Lung (tissue), 12 donors: Measurements from ENCODE around the gene MGAT1. TPM values are rescaled to one million over a fixed set of nuclear protein-coding genes. Genes with fewer than 3 reads are reported as not detected.

Source experiments
- ATAC-seq: fragments of 200-7000 bp; cut with Tn5 transposase; one replicate; pipeline ENCODE4 v1.9.1; 2020; ENCODE audit warnings: moderate number of reproducible peaks; ENCODE audit not compliant: insufficient read depth, low FRiP score
- DNase-seq, 3 donors: peaks; one replicate each; pipeline ENCODE4 v3.0.0-alpha.2; 2013 to 2017
- H3K27ac ChIP-seq, 2 donors: one replicate each; pipeline ENCODE4 v1.5.1; 2013; ENCODE audit warnings: mild to moderate bottlenecking in 2 of 2, moderate library complexity in 2 of 2, control low read depth in 1 of 2, inconsistent platforms in 1 of 2, low read depth in 1 of 2, low read length in 1 of 2
- H3K27me3 ChIP-seq, 3 donors: one replicate each; pipeline ENCODE4 v1.5.1; 2013; ENCODE audit warnings: low read length in 2 of 3; ENCODE audit not compliant: control insufficient read depth in 3 of 3, insufficient read depth in 3 of 3
- H3K36me3 ChIP-seq, 4 donors: one replicate each; pipeline ENCODE4 v1.5.1; 2013; ENCODE audit warnings: low read length in 4 of 4, mild to moderate bottlenecking in 1 of 4, moderate library complexity in 1 of 4; ENCODE audit not compliant: control insufficient read depth in 4 of 4, insufficient read depth in 4 of 4
- H3K4me1 ChIP-seq, 5 donors: one replicate each; pipeline ENCODE4 v1.5.1; 2013; ENCODE audit warnings: low read length in 5 of 5, mild to moderate bottlenecking in 2 of 5, moderate library complexity in 1 of 5; ENCODE audit not compliant: control insufficient read depth in 5 of 5, insufficient read depth in 5 of 5
- H3K4me3 ChIP-seq: one replicate; pipeline ENCODE4 v1.5.1; 2013; ENCODE audit warnings: mild to moderate bottlenecking, control low read depth, moderate library complexity
- H3K9ac ChIP-seq, 2 donors: one replicate each; pipeline ENCODE4 v1.5.1; 2013; ENCODE audit warnings: low read length in 2 of 2, control low read depth in 1 of 2; ENCODE audit not compliant: insufficient read depth in 1 of 2
- H3K9me3 ChIP-seq, 4 donors: one replicate each; pipeline ENCODE4 v1.5.1; 2013; ENCODE audit warnings: low read length in 3 of 4, mild to moderate bottlenecking in 1 of 4, moderate library complexity in 1 of 4; ENCODE audit not compliant: control insufficient read depth in 4 of 4, insufficient read depth in 3 of 4
- WGBS, 2 donors: extraction: QIAGEN DNeasy Blood & Tissue Kit; methylation state at CpG; one replicate each; pipeline ENCODE4 v1.1.7; 2013; 5-methylcytosine and 5-hydroxymethylcytosine counted together
- polyA plus RNA-seq, 2 donors: library from polyadenylated mRNA; stranded (reverse); fragments of 200-250 nt; gene quantifications; one replicate each; pipeline ENCODE4 v1.2.1, GENCODE V29; 2013
- total RNA-seq, 2 donors: library from RNA; depleted of rRNA in 1 of 2; stranded (reverse); fragments of >200 nt in 1 of 2; gene quantifications; one replicate each; pipeline ENCODE4 v1.2.1, GENCODE V29; 2014 to 2021
- TF ChIP-seq, protein P1 (sequence below): IDR thresholded peaks from 2 replicates; pipeline ENCODE4 v1.5.1; 2012; ENCODE audit warnings: mild to moderate bottlenecking; ENCODE audit errors: control extremely low read depth, extremely low read depth
- donor health status: control.
- donor health status: control.
- donor health status: Bipolar disorder and iron deficiency.
- donor health status: healthy.
- donor health status: DM: yes; HTN: yes; CAD: no.

MGAT1 gene
- total and polyA plus RNA-seq, 4 donors = 117 to 415 (median 211) TPM

- Histone ChIP-seq H3K4me3 (no peak overlapping the region), H3K9ac (no peak overlapping the region), H3K36me3 (peaks cover 7 to 32% (median 12%) of the 10 kb centered on the region in 4 donors), H3K27ac (no peak overlapping the region), H3K9me3 (peaks cover 0 to 14% (median 7%) of the 10 kb centered on the region in 4 donors), H3K4me1 (peaks cover 0 to 1% (median 0%) of the 10 kb centered on the region in 5 donors), H3K27me3 (no peaks in the 10 kb centered on the region)
- DNase-seq (no peak), ATAC-seq (no peak)
- WGBS, 2 donors = 74 to 86% methylated on average over 3 of the region's 3 CpGs
- TF ChIP-seq, protein P1, sequence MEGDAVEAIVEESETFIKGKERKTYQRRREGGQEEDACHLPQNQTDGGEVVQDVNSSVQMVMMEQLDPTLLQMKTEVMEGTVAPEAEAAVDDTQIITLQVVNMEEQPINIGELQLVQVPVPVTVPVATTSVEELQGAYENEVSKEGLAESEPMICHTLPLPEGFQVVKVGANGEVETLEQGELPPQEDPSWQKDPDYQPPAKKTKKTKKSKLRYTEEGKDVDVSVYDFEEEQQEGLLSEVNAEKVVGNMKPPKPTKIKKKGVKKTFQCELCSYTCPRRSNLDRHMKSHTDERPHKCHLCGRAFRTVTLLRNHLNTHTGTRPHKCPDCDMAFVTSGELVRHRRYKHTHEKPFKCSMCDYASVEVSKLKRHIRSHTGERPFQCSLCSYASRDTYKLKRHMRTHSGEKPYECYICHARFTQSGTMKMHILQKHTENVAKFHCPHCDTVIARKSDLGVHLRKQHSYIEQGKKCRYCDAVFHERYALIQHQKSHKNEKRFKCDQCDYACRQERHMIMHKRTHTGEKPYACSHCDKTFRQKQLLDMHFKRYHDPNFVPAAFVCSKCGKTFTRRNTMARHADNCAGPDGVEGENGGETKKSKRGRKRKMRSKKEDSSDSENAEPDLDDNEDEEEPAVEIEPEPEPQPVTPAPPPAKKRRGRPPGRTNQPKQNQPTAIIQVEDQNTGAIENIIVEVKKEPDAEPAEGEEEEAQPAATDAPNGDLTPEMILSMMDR = no peak
Measured at GRCh38 chr5:180844432-180844831, 41.8 kb upstream of the MGAT1 start.

DNA sequence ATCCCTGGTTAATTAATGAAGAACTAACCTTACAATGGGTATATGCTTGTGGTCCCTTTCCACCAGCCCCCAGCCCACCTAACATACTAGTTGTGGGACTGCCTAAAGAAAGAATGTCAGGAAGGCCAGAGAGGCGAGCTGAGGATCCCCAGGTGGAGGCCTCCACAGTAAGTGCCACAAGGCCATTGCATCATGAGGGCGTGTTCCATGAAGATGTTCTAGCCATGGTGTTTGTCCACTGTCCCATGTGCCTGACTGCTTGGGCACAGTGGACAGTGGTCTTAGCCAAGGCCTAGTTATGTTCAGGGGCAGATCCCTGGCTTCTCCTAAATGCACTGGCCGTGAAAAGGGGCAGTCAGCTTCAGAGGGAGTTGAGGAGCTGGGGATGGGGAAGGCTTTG, 37.3 kb upstream of the MGAT1 start:
- peaks cover 0 to 1% (median 0%) of the 10 kb centered on the region in 5 donors for H3K4me1 ChIP-seq
- H3K4me3 ChIP-seq = no peak overlapping the region
- no peak overlapping the region for H3K9ac ChIP-seq
- no peak for DNase-seq
- peaks cover 0 to 5% (median 0%) of the 10 kb centered on the region in 4 donors for H3K9me3 ChIP-seq
- TF ChIP-seq, protein P1 = no peak
- ATAC-seq = no peak
- peaks cover 4 to 8% (median 7%) of the 10 kb centered on the region in 4 donors for H3K36me3 ChIP-seq
- 95 to 100% methylated on average over 3 of the region's 3 CpGs for WGBS, 2 donors
- no peaks in the 10 kb centered on the region for H3K27me3 ChIP-seq
- no peak overlapping the region for H3K27ac ChIP-seq

DNA sequence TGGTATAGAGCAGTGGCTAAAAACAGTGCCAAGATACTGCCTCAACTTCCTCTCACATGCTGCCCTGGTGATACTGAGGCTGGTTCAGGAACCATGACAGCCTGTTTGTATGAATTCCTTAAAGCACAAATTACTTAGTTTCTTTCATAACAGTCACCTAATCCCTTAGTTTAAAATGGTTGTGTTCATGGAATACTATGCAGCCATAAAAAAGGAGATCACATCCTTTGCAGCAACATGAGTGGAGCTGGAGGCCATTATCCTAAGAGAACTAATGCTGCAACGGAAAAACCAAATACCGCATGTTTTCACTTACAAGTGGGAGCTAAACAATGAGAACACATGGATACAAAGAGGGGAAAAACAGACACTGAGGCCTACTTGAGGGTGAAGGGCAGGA, 36.6 kb upstream of the MGAT1 start:
- DNase-seq (no peak), ATAC-seq (no peak)
- Histone ChIP-seq H3K9me3 (peaks cover 0 to 5% (median 0%) of the 10 kb centered on the region in 4 donors), H3K27me3 (no peaks in the 10 kb centered on the region), H3K9ac (no peak overlapping the region), H3K27ac (no peak overlapping the region), H3K4me3 (no peak overlapping the region), H3K36me3 (peaks cover 5 to 13% (median 12%) of the 10 kb centered on the region in 4 donors), H3K4me1 (no peaks in the 10 kb centered on the region)
- TF ChIP-seq, protein P1 = no peak
- WGBS, 2 donors = 98 to 100% methylated on average over 2 of the region's 2 CpGs

- ATAC-seq (no peak), DNase-seq (no peak)
- no peak overlapping the region for H3K4me3 ChIP-seq
- H3K9me3 ChIP-seq = peaks cover 0 to 5% (median 0%) of the 10 kb centered on the region in 4 donors
- TF ChIP-seq, protein P1 = no peak
- 95 to 96% methylated on average over 4 of the region's 4 CpGs for WGBS, 2 donors
- no peaks in the 10 kb centered on the region for H3K27me3 ChIP-seq
- H3K9ac ChIP-seq = no peak overlapping the region
- H3K36me3 ChIP-seq = peaks cover 5 to 13% (median 12%) of the 10 kb centered on the region in 4 donors
- H3K4me1 ChIP-seq = peaks cover 0 to 6% (median 4%) of the 10 kb centered on the region in 5 donors
- no peak overlapping the region for H3K27ac ChIP-seq
Measured at GRCh38 chr5:180837478-180837877, 34.9 kb upstream of the MGAT1 start.
